Osteoblast (primary cell): ENCODE results near the gene FRMD4A. TPM values are rescaled to one million over a fixed set of nuclear protein-coding genes. Genes with fewer than 3 reads are reported as not detected.

Source experiments
- DNase-seq: peaks from one replicate; pipeline ENCODE4 v3.0.0; 2011; ENCODE audit warnings: low spot score, mixed read lengths; ENCODE audit not compliant: insufficient read length; ENCODE audit errors: missing footprints
- H2AFZ ChIP-seq: 2 replicates; pipeline ENCODE4 v1.6.0; 2011; ENCODE audit warnings: mild to moderate bottlenecking, low read length
- H3K27ac ChIP-seq: 2 replicates; pipeline ENCODE4 v1.5.1; 2011; ENCODE audit warnings: mild to moderate bottlenecking, low read depth, low read length, moderate library complexity
- H3K27me3 ChIP-seq: 2 replicates; pipeline ENCODE4 v1.6.0; 2012; ENCODE audit warnings: mild to moderate bottlenecking, control low read depth, inconsistent platforms, low read length, moderate library complexity; ENCODE audit not compliant: insufficient read depth
- H3K36me3 ChIP-seq: 2 replicates; pipeline ENCODE4 v1.5.1; 2011; ENCODE audit warnings: mild to moderate bottlenecking, low read length, control low read depth, moderate library complexity; ENCODE audit not compliant: insufficient read depth
- H3K4me1 ChIP-seq: 2 replicates; pipeline ENCODE4 v1.5.1; 2011; ENCODE audit warnings: mild to moderate bottlenecking, low read length, control low read depth, moderate library complexity; ENCODE audit not compliant: insufficient read depth
- H3K4me2 ChIP-seq: 2 replicates; pipeline ENCODE4 v1.6.0; 2011; ENCODE audit warnings: mild to moderate bottlenecking, low read length; ENCODE audit not compliant: insufficient read depth
- H3K4me3 ChIP-seq: fragments of 200-600 bp; sonication (generic); 3 replicates; pipeline ENCODE4 v1.5.1; 2012; ENCODE audit warnings: mild to moderate bottlenecking, low read length, inconsistent platforms; ENCODE audit not compliant: insufficient read depth
- H3K79me2 ChIP-seq: 2 replicates; pipeline ENCODE4 v1.6.0; 2012; ENCODE audit warnings: mild to moderate bottlenecking, low read length, control low read depth, inconsistent platforms; ENCODE audit not compliant: insufficient read depth
- H3K9me3 ChIP-seq: 2 replicates; pipeline ENCODE4 v1.5.1; 2011; ENCODE audit warnings: low read depth, low read length, control low read depth
- H4K20me1 ChIP-seq: 2 replicates; pipeline ENCODE4 v1.6.0; 2012; ENCODE audit warnings: mild to moderate bottlenecking, low read length, control low read depth; ENCODE audit not compliant: insufficient read depth
- total RNA-seq: library from RNA; depleted of rRNA; stranded (reverse); fragments of >200 nt; gene quantifications from 2 replicates; pipeline ENCODE4 v1.2.3, GENCODE V29; 2012
- TF ChIP-seq, protein P1 (sequence below): IDR thresholded peaks from 2 replicates; pipeline ENCODE4 v1.5.1; 2011; ENCODE audit warnings: mild to moderate bottlenecking, low read depth, low read length, moderate library complexity; ENCODE audit errors: extremely low read depth

FRMD4A gene
- total RNA-seq, 1 donor = 41.3 TPM

- no peak for DNase-seq
Measured at GRCh38 chr10:13997650-13998049, 333.1 kb downstream of the FRMD4A start.

DNA sequence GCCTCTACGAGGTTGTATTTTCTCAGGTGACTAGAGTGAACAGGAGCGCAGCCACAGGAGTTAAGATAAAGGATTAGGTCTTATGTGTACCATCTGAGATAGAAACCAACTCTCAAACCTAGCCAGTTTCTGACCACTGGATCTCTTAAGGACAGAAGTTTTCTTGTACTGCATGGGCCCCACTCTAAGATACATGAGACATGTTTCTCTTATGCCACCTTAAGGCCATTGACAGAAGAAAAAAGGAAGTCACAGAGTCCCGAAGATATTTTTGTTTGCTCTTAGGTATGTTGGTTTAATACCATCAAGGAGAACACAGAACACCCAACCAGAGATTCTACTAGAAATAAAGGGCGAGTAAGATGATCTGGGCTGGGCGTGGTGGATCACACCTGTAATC is 335.8 kb downstream of the FRMD4A start:
- Histone ChIP-seq H3K4me1 (peaks cover 37% of the 10 kb centered on the region), H3K36me3 (no peaks in the 10 kb centered on the region), H3K4me2 (no peak overlapping the region), H4K20me1 (no peaks in the 10 kb centered on the region), H2AFZ (no peak overlapping the region), H3K27ac (no peak overlapping the region), H3K79me2 (no peaks in the 10 kb centered on the region), H3K27me3 (no peaks in the 10 kb centered on the region), H3K9me3 (no peaks in the 10 kb centered on the region), H3K4me3 (no peak overlapping the region)
- DNase-seq = no peak
- TF ChIP-seq, protein P1, sequence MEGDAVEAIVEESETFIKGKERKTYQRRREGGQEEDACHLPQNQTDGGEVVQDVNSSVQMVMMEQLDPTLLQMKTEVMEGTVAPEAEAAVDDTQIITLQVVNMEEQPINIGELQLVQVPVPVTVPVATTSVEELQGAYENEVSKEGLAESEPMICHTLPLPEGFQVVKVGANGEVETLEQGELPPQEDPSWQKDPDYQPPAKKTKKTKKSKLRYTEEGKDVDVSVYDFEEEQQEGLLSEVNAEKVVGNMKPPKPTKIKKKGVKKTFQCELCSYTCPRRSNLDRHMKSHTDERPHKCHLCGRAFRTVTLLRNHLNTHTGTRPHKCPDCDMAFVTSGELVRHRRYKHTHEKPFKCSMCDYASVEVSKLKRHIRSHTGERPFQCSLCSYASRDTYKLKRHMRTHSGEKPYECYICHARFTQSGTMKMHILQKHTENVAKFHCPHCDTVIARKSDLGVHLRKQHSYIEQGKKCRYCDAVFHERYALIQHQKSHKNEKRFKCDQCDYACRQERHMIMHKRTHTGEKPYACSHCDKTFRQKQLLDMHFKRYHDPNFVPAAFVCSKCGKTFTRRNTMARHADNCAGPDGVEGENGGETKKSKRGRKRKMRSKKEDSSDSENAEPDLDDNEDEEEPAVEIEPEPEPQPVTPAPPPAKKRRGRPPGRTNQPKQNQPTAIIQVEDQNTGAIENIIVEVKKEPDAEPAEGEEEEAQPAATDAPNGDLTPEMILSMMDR = no peak

More at GRCh38 chr10:13997650-13998049, 333.1 kb downstream of the FRMD4A start:
- Histone ChIP-seq H3K4me3 (no peak overlapping the region), H3K9me3 (no peaks in the 10 kb centered on the region), H4K20me1 (no peaks in the 10 kb centered on the region), H3K36me3 (no peaks in the 10 kb centered on the region), H3K27ac (no peak overlapping the region), H3K27me3 (no peaks in the 10 kb centered on the region), H3K4me2 (no peak overlapping the region), H2AFZ (no peak overlapping the region), H3K79me2 (no peaks in the 10 kb centered on the region), H3K4me1 (peaks cover 22% of the 10 kb centered on the region)
- TF ChIP-seq, protein P1 = no peak

DNA sequence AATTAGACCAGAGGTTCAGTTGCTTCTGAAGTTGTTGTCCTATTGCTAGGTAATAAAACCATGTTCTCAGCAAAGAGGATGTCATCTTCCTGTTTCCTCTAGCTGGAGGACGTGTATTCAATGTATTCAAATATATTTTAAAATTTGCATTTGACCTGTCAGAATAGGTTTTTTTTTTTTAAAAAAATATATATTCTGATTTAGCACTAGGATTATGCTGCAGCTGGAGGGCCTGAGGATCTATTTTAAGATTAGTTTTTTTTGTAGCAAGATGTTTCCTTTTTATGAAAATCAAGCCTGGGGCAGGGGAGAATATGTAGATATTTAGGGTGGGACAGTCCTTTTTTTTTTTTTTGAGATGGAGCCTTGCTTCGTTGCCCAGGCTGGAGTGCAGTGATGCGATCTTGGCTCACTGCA is 337.0 kb downstream of the FRMD4A start:
- H3K4me1 ChIP-seq = peaks cover 42% of the 10 kb centered on the region
- H3K4me3 ChIP-seq = no peak overlapping the region
- DNase-seq = no peak
- H3K27me3 ChIP-seq = no peaks in the 10 kb centered on the region
- H3K27ac ChIP-seq = no peak overlapping the region
- TF ChIP-seq, protein P1 = no peak
- no peaks in the 10 kb centered on the region for H4K20me1 ChIP-seq
- H3K36me3 ChIP-seq = no peaks in the 10 kb centered on the region
- no peak overlapping the region for H3K4me2 ChIP-seq
- H2AFZ ChIP-seq = no peak overlapping the region
- H3K9me3 ChIP-seq = no peaks in the 10 kb centered on the region
- no peaks in the 10 kb centered on the region for H3K79me2 ChIP-seq

DNA sequence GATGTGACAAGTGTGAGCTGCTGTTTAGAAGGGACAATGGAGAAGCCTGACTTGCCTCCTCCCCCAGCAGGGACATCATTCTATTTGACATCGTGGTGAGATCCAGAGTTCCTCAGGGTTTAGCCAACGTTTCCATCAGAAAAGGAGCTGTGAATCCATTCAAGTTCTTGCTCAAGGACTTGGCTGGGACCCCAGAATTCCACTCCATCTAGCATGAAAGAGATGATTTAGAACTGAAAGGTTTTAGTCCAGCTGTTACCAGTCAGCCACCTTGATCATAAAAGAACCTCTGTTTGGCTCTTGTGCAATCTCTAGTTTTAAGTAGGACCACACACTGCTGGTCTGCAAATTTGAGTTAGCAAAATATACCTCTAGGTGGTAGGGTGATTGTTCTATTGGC is 337.6 kb downstream of the FRMD4A start:
- Histone ChIP-seq H4K20me1 (no peaks in the 10 kb centered on the region), H2AFZ (no peak overlapping the region), H3K27ac (no peak overlapping the region), H3K79me2 (no peaks in the 10 kb centered on the region), H3K4me3 (no peak overlapping the region), H3K27me3 (no peaks in the 10 kb centered on the region), H3K4me2 (no peak overlapping the region), H3K9me3 (no peaks in the 10 kb centered on the region), H3K36me3 (no peaks in the 10 kb centered on the region), H3K4me1 (peaks cover 41% of the 10 kb centered on the region)
- peak; percentile 59 for DNase-seq
- TF ChIP-seq, protein P1 = no peak
